HCT116 (cell line): ENCODE data around the gene TANC1. TPM values are rescaled to one million over a fixed set of nuclear protein-coding genes. Genes with fewer than 3 reads are reported as not detected.

Source experiments
- ATAC-seq: fragments of 200-7000 bp; cut with Tn5 transposase; 2 replicates; pipeline ENCODE4 v1.9.1; 2020; ENCODE audit warnings: mild to moderate bottlenecking, moderate library complexity
- BruUV-seq: library from RNA; stranded (reverse); fragments of 400-500 nt; replicated peaks from 2 replicates; lab custom pipeline; 2021; lab: Mats Ljungman, UMichigan
- CTCF ChIA-PET: fragments of 300-600 bp; sonication (Branson Sonifier 250); formaldehyde crosslinking; loops from one replicate; lab custom pipeline; 2021; ENCODE audit warnings: antibody characterized with exemption; lab: Charles Lee
- POLR2A ChIA-PET: fragments of 300-600, 350-600 bp; sonication (Branson Sonifier 250); formaldehyde crosslinking; loops from one replicate; lab custom pipeline; 2021; ENCODE audit warnings: antibody characterized with exemption; lab: Charles Lee
- RAD21 ChIA-PET, 2 experiments: fragments of 300-600 bp; sonication (Branson Sonifier 250); formaldehyde crosslinking; loops; one replicate each; lab custom pipeline; 2023; ENCODE audit warnings: low total read pairs in 2 of 2; ENCODE audit not compliant: uncharacterized antibody in 2 of 2, unreplicated experiment in 2 of 2, low non-redundant PET in 1 of 2; lab: Charles Lee
- DNase-seq: peaks from one replicate; pipeline ENCODE4 v3.0.0-alpha.2; 2010; ENCODE audit warnings: low read depth, low spot score
- H2AFZ ChIP-seq: fragments of 200-600 bp; shearing (Covaris generic), sonication (generic); 2 replicates; pipeline ENCODE4 v1.6.1; 2017; ENCODE audit warnings: low read depth, mixed run types, mixed read lengths, antibody characterized with exemption, low read length; ENCODE audit not compliant: poor library complexity, severe bottlenecking
- H3K27ac ChIP-seq: 2 replicates; pipeline ENCODE4 v1.5.1; 2012; ENCODE audit warnings: low read depth, low read length
- H3K27me3 ChIP-seq: fragments of 200-600 bp; sonication (generic); 2 replicates; pipeline ENCODE4 v1.6.1; 2016; ENCODE audit warnings: mixed run types, low read length, mixed read lengths; ENCODE audit not compliant: insufficient read depth
- H3K36me3 ChIP-seq, 2 experiments: fragments of 200-500 bp in 1 of 2; fragments of 200-600 bp in 1 of 2; sonication (Bioruptor generic) in 1 of 2; sonication (generic) in 1 of 2; 2 replicates each; pipeline versions ENCODE4 v1.5.1 to v1.6.1; 2014 to 2016; ENCODE audit warnings: low read length in 2 of 2, inconsistent platforms in 1 of 2, mixed read lengths in 1 of 2, mixed run types in 1 of 2; ENCODE audit not compliant: insufficient read depth in 2 of 2, control insufficient read depth in 1 of 2
- H3K4me1 ChIP-seq, 2 experiments: fragments of 200-600 bp in 1 of 2; sonication (generic) in 1 of 2; 2 replicates each; pipeline versions ENCODE4 v1.5.1 to v1.6.1; 2012 to 2017; ENCODE audit warnings: low read length in 2 of 2, inconsistent platforms in 1 of 2, mild to moderate bottlenecking in 1 of 2, mixed read lengths in 1 of 2, mixed run types in 1 of 2, moderate library complexity in 1 of 2; ENCODE audit not compliant: insufficient read depth in 2 of 2, control insufficient read depth in 1 of 2
- H3K4me2 ChIP-seq: fragments of 200-600 bp; sonication (generic); 2 replicates; pipeline ENCODE4 v1.6.1; 2017; ENCODE audit warnings: mixed run types, low read length, mixed read lengths
- H3K4me3 ChIP-seq, 2 experiments: fragments of 200-600 bp in 1 of 2; sonication (generic) in 1 of 2; replicated peaks in 1 of 2; 2 replicates each; pipeline ENCODE4 v1.5.1; 2011 to 2016; ENCODE audit warnings: low read length in 2 of 2, control low read depth in 1 of 2, low read depth in 1 of 2, mild to moderate bottlenecking in 1 of 2, mixed read lengths in 1 of 2, mixed run types in 1 of 2
- H3K79me2 ChIP-seq: fragments of 200-600 bp; sonication (generic); 2 replicates; pipeline ENCODE4 v1.6.1; 2017; ENCODE audit warnings: mild to moderate bottlenecking, mixed run types, low read length, moderate library complexity, mixed read lengths; ENCODE audit not compliant: insufficient read depth
- H3K9ac ChIP-seq: fragments of 200-600 bp; sonication (generic); 2 replicates; pipeline ENCODE4 v1.6.1; 2016; ENCODE audit warnings: low read length, mixed read lengths
- H3K9me2 ChIP-seq: fragments of 200-600 bp; sonication (generic), shearing (Covaris generic); 2 replicates; pipeline ENCODE4 v1.6.1; 2017; ENCODE audit warnings: mixed run types, mild to moderate bottlenecking, moderate library complexity; ENCODE audit not compliant: insufficient read depth
- H3K9me3 ChIP-seq, 2 experiments: fragments of 200-500 bp in 1 of 2; fragments of 200-600 bp in 1 of 2; sonication (Bioruptor generic) in 1 of 2; sonication (generic) in 1 of 2; 2 replicates each; pipeline ENCODE4 v1.6.1; 2014 to 2017; ENCODE audit warnings: low read length in 2 of 2, mixed read lengths in 2 of 2, inconsistent platforms in 1 of 2, low read depth in 1 of 2, mild to moderate bottlenecking in 1 of 2, mixed run types in 1 of 2, moderate library complexity in 1 of 2; ENCODE audit not compliant: control insufficient read depth in 1 of 2, insufficient read depth in 1 of 2
- H4K20me1 ChIP-seq: fragments of 200-600 bp; sonication (generic), shearing (Covaris generic); 2 replicates; pipeline ENCODE4 v1.6.1; 2017; ENCODE audit warnings: mixed run types, mild to moderate bottlenecking, moderate library complexity; ENCODE audit not compliant: insufficient read depth
- ATF3 ChIP-seq: IDR thresholded peaks from 2 replicates; pipeline ENCODE4 v1.6.1; 2012
- CBX3 ChIP-seq: IDR thresholded peaks from 2 replicates; pipeline ENCODE4 v1.6.1; 2012; ENCODE audit warnings: low read depth
- JUND ChIP-seq: IDR thresholded peaks from 2 replicates; pipeline ENCODE4 v1.6.1; 2012
- POLR2A ChIP-seq: IDR thresholded peaks from 2 replicates; pipeline ENCODE4 v1.7.0; 2011; ENCODE audit warnings: borderline replicate concordance; ENCODE audit not compliant: insufficient read depth, insufficient read length; ENCODE audit errors: extremely low read depth
- TCF7L2 ChIP-seq: IDR thresholded peaks from 2 replicates; pipeline ENCODE4 v1.7.0; 2011; ENCODE audit warnings: borderline replicate concordance, inconsistent platforms; ENCODE audit not compliant: insufficient read depth, insufficient read length; ENCODE audit errors: extremely low read depth
- ZBTB33 ChIP-seq: IDR thresholded peaks from 2 replicates; pipeline ENCODE4 v1.6.1; 2011; ENCODE audit warnings: mild to moderate bottlenecking, low read length, moderate library complexity; ENCODE audit not compliant: insufficient replicate concordance; ENCODE audit errors: extremely low read depth
- ZFX ChIP-seq: fragments of 450-650 bp; IDR thresholded peaks from 2 replicates; pipeline ENCODE4 v1.6.1; 2017
- ZNF274 ChIP-seq: fragments of 200-500 bp; sonication (Bioruptor generic); IDR thresholded peaks from 2 replicates; pipeline ENCODE4 v1.6.1; 2014; ENCODE audit warnings: mild to moderate bottlenecking, low read depth, low read length, inconsistent platforms
- intact Hi-C: fragments of 100-400 bp; cut with micrococcal nuclease; formaldehyde crosslinking; loops from 2 replicates; pipeline ENCODE4 v1.10.0; 2022
- total RNA-seq: library from RNA; stranded (reverse); gene quantifications from one replicate; pipeline ENCODE4 v1.2.1, GENCODE V29; 2021; ENCODE audit not compliant: unreplicated experiment
- TF ChIP-seq, protein P1 (sequence below): IDR thresholded peaks from 2 replicates; pipeline ENCODE4 v1.6.1; 2012

The TANC1 gene
- total RNA-seq, 1 experiment from 2014 or later, result 15.1 TPM

DNA sequence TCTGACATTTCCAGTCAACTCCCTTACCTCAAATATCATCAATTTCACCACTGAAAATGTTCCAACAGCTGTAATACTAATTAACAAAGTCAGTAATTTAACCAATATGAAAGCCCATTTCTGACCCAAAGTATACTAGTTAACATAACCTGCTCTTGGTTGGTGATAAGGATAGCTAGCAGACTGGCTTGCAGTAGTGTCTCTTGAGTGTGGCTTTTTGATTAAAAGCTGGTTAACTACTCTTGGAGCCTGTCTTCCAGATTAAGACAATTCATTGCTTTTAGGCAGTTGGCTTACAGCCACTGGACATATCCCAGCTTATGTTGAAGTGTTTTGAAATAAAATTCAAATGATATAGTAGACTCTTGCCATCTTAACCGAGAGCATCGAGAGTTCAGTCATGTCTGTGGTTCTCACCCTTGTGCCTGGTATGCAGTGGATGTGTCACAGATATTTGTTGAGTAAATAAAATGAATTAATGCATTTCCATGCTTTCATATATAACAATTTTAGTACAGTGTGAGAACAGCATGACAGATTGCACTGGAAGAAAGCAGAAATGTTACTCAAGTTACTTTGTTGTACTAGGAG is 158.1 kb downstream of the TANC1 start:
- BruUV-seq, result no TSS peak
- ATAC-seq (no peak), DNase-seq (no peak)
- no peaks in the 10 kb centered on the region for H3K9me3 ChIP-seq
- H3K27ac ChIP-seq, result no peak overlapping the region
- no peaks in the 10 kb centered on the region for H3K27me3 ChIP-seq
- POLR2A ChIA-PET, result no interaction called here
- TF ChIP-seq JUND, result no peak
- no peak for TF ChIP-seq ATF3
- TF ChIP-seq ZFX, result no peak
- TF ChIP-seq, protein P1, sequence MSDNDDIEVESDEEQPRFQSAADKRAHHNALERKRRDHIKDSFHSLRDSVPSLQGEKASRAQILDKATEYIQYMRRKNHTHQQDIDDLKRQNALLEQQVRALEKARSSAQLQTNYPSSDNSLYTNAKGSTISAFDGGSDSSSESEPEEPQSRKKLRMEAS, result no peak
- TF ChIP-seq TCF7L2, result no peak
- no peak for TF ChIP-seq POLR2A
- no peak for TF ChIP-seq ZNF274
- no peak for TF ChIP-seq CBX3
- no peak for TF ChIP-seq ZBTB33
- H3K9ac ChIP-seq, result no peak overlapping the region
- intact Hi-C loops, result no loop called here
- no peaks in the 10 kb centered on the region for H4K20me1 ChIP-seq
- CTCF ChIA-PET, result interaction anchor here (0.8 kb wide), 1 partner anchor 8 kb away, joined by 3 read pairs; no protein-coding TSS in a partner anchor
- H3K4me1 ChIP-seq, result peaks cover 24 to 33% of the 10 kb centered on the region in 2 experiments
- H3K9me2 ChIP-seq, result no peaks in the 10 kb centered on the region
- RAD21 ChIA-PET, result no interaction called here
- no peak overlapping the region for H3K4me2 ChIP-seq
- no peak overlapping the region for H3K4me3 ChIP-seq
- no peak overlapping the region for H2AFZ ChIP-seq
- no peaks in the 10 kb centered on the region for H3K79me2 ChIP-seq
- no peaks in the 10 kb centered on the region for H3K36me3 ChIP-seq
